Trophoblast cell (in vitro differentiated cells and primary cell): ENCODE data around the gene AGBL1.

Experiments
- DNase-seq, 2 donors: peaks; one replicate each; pipeline ENCODE4 v3.0.0-alpha.2; 2016
- H2AFZ ChIP-seq: 2 replicates; pipeline ENCODE4 v1.6.1; 2013; ENCODE audit warnings: low read length, moderate library complexity, mild to moderate bottlenecking; ENCODE audit not compliant: insufficient read depth, poor library complexity
- H2AK5ac ChIP-seq: 2 replicates; pipeline ENCODE4 v1.6.1; 2013; ENCODE audit warnings: mild to moderate bottlenecking, low read length
- H2BK120ac ChIP-seq: 2 replicates; pipeline ENCODE4 v1.6.1; 2013; ENCODE audit warnings: low read length, mild to moderate bottlenecking, moderate library complexity; ENCODE audit not compliant: insufficient read depth, poor library complexity
- H2BK12ac ChIP-seq: 2 replicates; pipeline ENCODE4 v1.6.1; 2013; ENCODE audit warnings: mild to moderate bottlenecking, low read length, moderate library complexity
- H2BK5ac ChIP-seq: 2 replicates; pipeline ENCODE4 v1.6.1; 2013; ENCODE audit warnings: low read length, low read depth, moderate library complexity, mild to moderate bottlenecking; ENCODE audit not compliant: poor library complexity
- H3K14ac ChIP-seq: 2 replicates; pipeline ENCODE4 v1.6.1; 2013; ENCODE audit warnings: mild to moderate bottlenecking, low read length
- H3K18ac ChIP-seq: 2 replicates; pipeline ENCODE4 v1.6.1; 2013; ENCODE audit warnings: mild to moderate bottlenecking, low read length
- H3K23ac ChIP-seq: 2 replicates; pipeline ENCODE4 v1.6.1; 2013; ENCODE audit warnings: low read length
- H3K27ac ChIP-seq: 2 replicates; pipeline ENCODE4 v1.5.1; 2013; ENCODE audit warnings: low read depth, mild to moderate bottlenecking, inconsistent platforms, low read length, moderate library complexity
- H3K27me3 ChIP-seq: 2 replicates; pipeline ENCODE4 v1.6.1; 2013; ENCODE audit warnings: inconsistent platforms, mild to moderate bottlenecking, low read length, moderate library complexity; ENCODE audit not compliant: insufficient read depth
- H3K36me3 ChIP-seq, 2 experiments: 1 replicate in 1 of 2; 2 replicates in 1 of 2; pipeline ENCODE4 v1.6.1; 2013; ENCODE audit warnings: low read length in 2 of 2, mild to moderate bottlenecking in 2 of 2, moderate library complexity in 1 of 2; ENCODE audit not compliant: insufficient read depth in 2 of 2, control insufficient read depth in 1 of 2
- H3K4ac ChIP-seq: 2 replicates; pipeline ENCODE4 v1.6.1; 2013; ENCODE audit warnings: low read depth, mild to moderate bottlenecking, low read length, moderate library complexity
- H3K4me1 ChIP-seq, 2 experiments: 1 replicate in 1 of 2; 2 replicates in 1 of 2; pipeline ENCODE4 v1.6.1; 2013; ENCODE audit warnings: low read length in 2 of 2, mild to moderate bottlenecking in 2 of 2, moderate library complexity in 1 of 2; ENCODE audit not compliant: insufficient read depth in 2 of 2, control insufficient read depth in 1 of 2
- H3K4me2 ChIP-seq: 2 replicates; pipeline ENCODE4 v1.6.1; 2013; ENCODE audit warnings: inconsistent platforms, mild to moderate bottlenecking, low read length, moderate library complexity
- H3K4me3 ChIP-seq: 2 replicates; pipeline ENCODE4 v1.5.1; 2013; ENCODE audit warnings: mild to moderate bottlenecking, low read depth, low read length, inconsistent platforms
- H3K79me1 ChIP-seq: one replicate; pipeline ENCODE4 v1.6.1; 2013; ENCODE audit warnings: low read length
- H3K79me2 ChIP-seq: 2 replicates; pipeline ENCODE4 v1.6.1; 2013; ENCODE audit warnings: low read length, mild to moderate bottlenecking; ENCODE audit not compliant: control insufficient read depth, insufficient read depth, poor library complexity
- H3K9ac ChIP-seq: 2 replicates; pipeline ENCODE4 v1.6.1; 2013; ENCODE audit warnings: mild to moderate bottlenecking, low read length
- H3K9me3 ChIP-seq: 2 replicates; pipeline ENCODE4 v1.6.1; 2013; ENCODE audit warnings: low read depth, mild to moderate bottlenecking, control low read depth, inconsistent platforms, low read length; ENCODE audit not compliant: insufficient read depth
- H4K12ac ChIP-seq: 2 replicates; pipeline ENCODE4 v1.6.1; 2013; ENCODE audit warnings: low read depth, mild to moderate bottlenecking, low read length, moderate library complexity
- H4K8ac ChIP-seq: 2 replicates; pipeline ENCODE4 v1.6.1; 2013; ENCODE audit warnings: low read depth, mild to moderate bottlenecking, low read length, moderate library complexity
- H4K91ac ChIP-seq: one replicate; pipeline ENCODE4 v1.6.1; 2013; ENCODE audit warnings: low read depth, mild to moderate bottlenecking, low read length, moderate library complexity
- WGBS: extraction: QIAGEN DNeasy Blood & Tissue Kit; methylation state at CpG from one replicate; pipeline ENCODE4 v1.1.7; 2013; ENCODE audit warnings: missing lambda C conversion rate; ENCODE audit not compliant: insufficient read length, insufficient coverage; ENCODE audit errors: extremely low coverage; 5-methylcytosine and 5-hydroxymethylcytosine counted together

Gene AGBL1

DNA sequence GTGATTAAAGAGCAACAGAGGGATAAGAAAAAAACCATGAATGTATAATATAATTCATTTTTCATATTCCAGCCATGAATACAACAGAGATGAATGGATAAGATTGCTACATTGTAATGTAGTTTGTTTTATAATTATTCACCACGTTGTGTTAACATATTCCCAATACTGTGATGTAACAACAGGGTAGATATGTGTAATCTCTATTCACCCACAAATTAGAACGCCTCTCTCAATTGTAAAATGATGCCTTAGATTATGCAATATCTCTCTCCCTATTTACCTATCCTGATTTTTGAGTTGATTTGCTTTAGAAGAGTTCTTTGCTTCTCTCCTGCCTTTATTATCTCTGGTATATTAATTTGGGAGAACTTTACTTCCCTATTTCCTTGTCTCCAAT lies 193.6 kb downstream of the AGBL1 start:
- Histone ChIP-seq H4K12ac (no peak overlapping the region), H2BK120ac (no peak overlapping the region), H3K4me2 (no peak overlapping the region), H3K9me3 (no peaks in the 10 kb centered on the region), H3K36me3 (no peaks in the 10 kb centered on the region), H3K27me3 (no peaks in the 10 kb centered on the region), H2AFZ (no peak overlapping the region), H2AK5ac (no peak overlapping the region), H2BK12ac (no peak overlapping the region), H3K14ac (no peak overlapping the region), H3K9ac (no peak overlapping the region), H3K79me2 (no peaks in the 10 kb centered on the region), H3K18ac (no peak overlapping the region), H4K91ac (no peak overlapping the region), H3K4ac (no peak overlapping the region), H4K8ac (no peak overlapping the region), H3K23ac (no peak overlapping the region), H2BK5ac (no peak overlapping the region), H3K27ac (no peak overlapping the region), H3K4me3 (no peak overlapping the region), H3K79me1 (no peaks in the 10 kb centered on the region), H3K4me1 (no peaks in the 10 kb centered on the region)
- no peak for DNase-seq
- no CpG with 5 or more reads among the region's 2 CpGs for WGBS

DNA sequence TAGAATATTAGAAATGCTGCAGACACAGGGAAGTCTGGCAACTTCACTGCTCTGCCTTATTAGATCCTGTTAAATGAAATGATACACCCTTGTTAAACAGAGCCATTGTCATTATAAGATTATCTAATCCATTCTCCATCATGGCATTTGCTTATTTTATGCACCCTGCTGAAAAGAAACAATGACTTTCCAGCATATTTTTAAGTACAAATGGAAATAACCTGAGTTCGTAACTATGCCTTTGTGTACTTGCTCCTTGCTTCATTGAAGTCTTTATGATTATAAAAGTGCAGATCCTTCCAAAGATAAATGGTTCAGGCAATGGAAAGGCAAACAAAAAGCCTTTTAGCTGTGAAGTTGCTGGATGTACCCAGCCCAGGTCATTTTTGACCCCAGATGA lies 195.7 kb downstream of the AGBL1 start:
- H3K4me3 ChIP-seq: no peak overlapping the region
- H4K8ac ChIP-seq: no peak overlapping the region
- no peak overlapping the region for H2AFZ ChIP-seq
- no peaks in the 10 kb centered on the region for H3K36me3 ChIP-seq
- H3K23ac ChIP-seq: no peak overlapping the region
- no peaks in the 10 kb centered on the region for H3K9me3 ChIP-seq
- no peak for DNase-seq
- no peak overlapping the region for H3K4me2 ChIP-seq
- WGBS: no CpG with 5 or more reads among the region's 1 CpG
- no peak overlapping the region for H4K91ac ChIP-seq
- no peaks in the 10 kb centered on the region for H3K79me1 ChIP-seq
- H3K4ac ChIP-seq: no peak overlapping the region
- H3K27ac ChIP-seq: no peak overlapping the region
- H3K4me1 ChIP-seq: no peaks in the 10 kb centered on the region
- no peaks in the 10 kb centered on the region for H3K27me3 ChIP-seq
- H3K18ac ChIP-seq: no peak overlapping the region
- no peak overlapping the region for H2AK5ac ChIP-seq
- H3K14ac ChIP-seq: no peak overlapping the region
- H2BK12ac ChIP-seq: no peak overlapping the region
- no peaks in the 10 kb centered on the region for H3K79me2 ChIP-seq
- no peak overlapping the region for H2BK5ac ChIP-seq
- no peak overlapping the region for H2BK120ac ChIP-seq
- no peak overlapping the region for H4K12ac ChIP-seq
- no peak overlapping the region for H3K9ac ChIP-seq

DNA sequence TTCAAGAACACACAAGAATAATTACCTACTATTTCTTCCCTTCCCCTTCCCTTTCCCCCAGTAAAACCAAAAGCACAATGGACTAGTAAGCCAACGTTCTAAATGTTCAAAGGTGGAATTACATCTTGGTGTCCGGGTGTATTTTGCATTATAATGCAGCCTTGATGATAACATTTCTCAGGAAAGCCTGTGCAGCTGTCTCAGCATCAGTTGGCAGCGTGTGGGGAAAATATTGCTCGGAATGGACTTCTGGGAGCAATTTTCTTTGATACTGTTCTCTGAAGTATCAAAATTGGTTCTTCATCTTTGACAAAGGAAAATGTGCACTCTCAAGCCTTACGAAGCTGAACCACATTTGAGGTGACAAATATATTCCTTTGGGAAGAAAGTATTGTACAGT lies 198.9 kb downstream of the AGBL1 start:
- H3K4me3 ChIP-seq: no peak overlapping the region
- H3K9me3 ChIP-seq: no peaks in the 10 kb centered on the region
- no peaks in the 10 kb centered on the region for H3K27me3 ChIP-seq
- H3K4ac ChIP-seq: no peak overlapping the region
- H4K12ac ChIP-seq: no peak overlapping the region
- no peak overlapping the region for H2BK5ac ChIP-seq
- no peak overlapping the region for H3K4me2 ChIP-seq
- no peak overlapping the region for H4K91ac ChIP-seq
- DNase-seq: no peak
- WGBS: no CpG with 5 or more reads among the region's 5 CpGs
- no peak overlapping the region for H3K9ac ChIP-seq
- no peaks in the 10 kb centered on the region for H3K79me1 ChIP-seq
- no peaks in the 10 kb centered on the region for H3K36me3 ChIP-seq
- H3K27ac ChIP-seq: no peak overlapping the region
- no peak overlapping the region for H4K8ac ChIP-seq
- H3K14ac ChIP-seq: no peak overlapping the region
- no peak overlapping the region for H2BK120ac ChIP-seq
- no peaks in the 10 kb centered on the region for H3K4me1 ChIP-seq
- no peaks in the 10 kb centered on the region for H3K79me2 ChIP-seq
- H2BK12ac ChIP-seq: no peak overlapping the region
- H2AFZ ChIP-seq: no peak overlapping the region
- no peak overlapping the region for H3K18ac ChIP-seq
- H3K23ac ChIP-seq: no peak overlapping the region
- H2AK5ac ChIP-seq: no peak overlapping the region

- H3K4ac ChIP-seq: no peak overlapping the region
- H3K79me2 ChIP-seq: no peaks in the 10 kb centered on the region
- H4K8ac ChIP-seq: no peak overlapping the region
- H3K4me3 ChIP-seq: no peak overlapping the region
- no peak overlapping the region for H3K23ac ChIP-seq
- no peak overlapping the region for H4K12ac ChIP-seq
- H3K79me1 ChIP-seq: no peaks in the 10 kb centered on the region
- H3K14ac ChIP-seq: no peak overlapping the region
- no peaks in the 10 kb centered on the region for H3K36me3 ChIP-seq
- no peak overlapping the region for H3K18ac ChIP-seq
- H3K4me2 ChIP-seq: no peak overlapping the region
- no peak overlapping the region for H2AFZ ChIP-seq
- no peaks in the 10 kb centered on the region for H3K27me3 ChIP-seq
- no peaks in the 10 kb centered on the region for H3K9me3 ChIP-seq
- H3K4me1 ChIP-seq: no peaks in the 10 kb centered on the region
- no peak overlapping the region for H2BK12ac ChIP-seq
- H2AK5ac ChIP-seq: no peak overlapping the region
- no peak for DNase-seq
- no peak overlapping the region for H2BK5ac ChIP-seq
- H4K91ac ChIP-seq: no peak overlapping the region
- no peak overlapping the region for H3K27ac ChIP-seq
- H3K9ac ChIP-seq: no peak overlapping the region
- no peak overlapping the region for H2BK120ac ChIP-seq
These were observed 205.0 kb downstream of the AGBL1 start for GRCh38 chr15:86284635-86285034.

DNA sequence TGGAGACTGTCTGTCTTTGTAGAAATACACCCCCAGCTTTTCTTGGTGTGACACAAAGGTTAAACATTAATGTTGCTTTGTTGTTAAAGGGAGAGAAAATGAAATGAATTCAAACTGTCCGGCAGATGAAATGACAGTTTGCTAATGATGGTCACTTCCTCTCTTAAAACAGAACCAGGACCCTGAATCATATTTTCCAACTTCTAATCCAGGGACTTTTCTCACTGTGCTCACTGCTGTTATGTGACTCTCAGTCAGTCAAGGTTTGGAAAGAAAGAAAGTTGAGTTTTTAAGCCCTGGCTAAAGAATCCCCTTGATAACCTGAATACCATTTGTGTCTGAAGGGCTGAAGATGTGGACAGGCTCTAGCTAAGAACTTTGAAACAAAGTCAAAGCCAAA lies 215.8 kb downstream of the AGBL1 start:
- Histone ChIP-seq H3K18ac (no peak overlapping the region), H3K4me1 (no peaks in the 10 kb centered on the region), H3K36me3 (no peaks in the 10 kb centered on the region), H2AK5ac (no peak overlapping the region), H3K4ac (no peak overlapping the region), H3K79me2 (no peaks in the 10 kb centered on the region), H2BK5ac (no peak overlapping the region), H3K4me3 (no peak overlapping the region), H3K4me2 (no peak overlapping the region), H3K9me3 (no peaks in the 10 kb centered on the region), H3K14ac (no peak overlapping the region), H3K9ac (no peak overlapping the region), H3K27me3 (no peaks in the 10 kb centered on the region), H4K8ac (no peak overlapping the region), H2BK120ac (no peak overlapping the region), H2BK12ac (no peak overlapping the region), H3K23ac (no peak overlapping the region), H3K27ac (no peak overlapping the region), H2AFZ (no peak overlapping the region), H4K12ac (no peak overlapping the region), H4K91ac (no peak overlapping the region), H3K79me1 (no peaks in the 10 kb centered on the region)
- no CpG with 5 or more reads among the region's 1 CpG for WGBS
- DNase-seq: no peak
